Loucy (cell line): Measurements from ENCODE around the gene THADA.

Experiments
- CTCF ChIP-seq: fragments of 200-600 bp; sonication (generic); conservative IDR thresholded peaks from 2 replicates; pipeline ENCODE4 v1.5.1; 2014; ENCODE audit warnings: mild to moderate bottlenecking, antibody characterized with exemption, low read length
- EZH2phosphoT487 ChIP-seq: fragments of 200-600 bp; IDR thresholded peaks from 2 replicates; pipeline ENCODE4 v1.6.1; 2018; ENCODE audit warnings: antibody characterized with exemption, mild to moderate bottlenecking, moderate library complexity, borderline replicate concordance

GRCh38 chr2:43619511-43619910 lies 23.7 kb upstream of the THADA start:
- TF ChIP-seq CTCF (no peak), EZH2phosphoT487 (no peak)
